ENCODE measurements around the gene PAPSS2.

Gene PAPSS2

GRCh38 chr10:87775766-87776165 is 116.1 kb downstream of the PAPSS2 start:
- Histone ChIP-seq H3K27ac (ENCODE audit: insufficient read depth, low read depth, low read length, poor library complexity, severe bottlenecking) (no peak overlapping the region), H3K27me3 (ENCODE audit: control insufficient read depth, insufficient read depth, low read length, poor library complexity, severe bottlenecking) (no peaks in the 10 kb centered on the region), H3K36me3 (ENCODE audit: control insufficient read depth, insufficient read depth, low read length) (peaks cover 3% of the 10 kb centered on the region), H3K4me3 (ENCODE audit: insufficient read depth, low read depth, low read length) (no peak overlapping the region), H3K4me1 (ENCODE audit: control insufficient read depth, insufficient read depth, low read length) (no peaks in the 10 kb centered on the region), H3K9me3 (ENCODE audit: control insufficient read depth, low read length) (no peaks in the 10 kb centered on the region)
- WGBS, 2 experiments, result 91 to 95% methylated on average over 2 to 3 of the region's 4 CpGs

GRCh38 chr10:87776328-87776727 is 116.7 kb downstream of the PAPSS2 start:
- H3K9me3 ChIP-seq (ENCODE audit: control insufficient read depth, low read length), result no peaks in the 10 kb centered on the region
- no peak overlapping the region for H3K4me3 ChIP-seq (ENCODE audit: insufficient read depth, low read depth, low read length)
- H3K4me1 ChIP-seq (ENCODE audit: control insufficient read depth, insufficient read depth, low read length), result no peaks in the 10 kb centered on the region
- H3K27me3 ChIP-seq (ENCODE audit: control insufficient read depth, insufficient read depth, low read length, poor library complexity, severe bottlenecking), result no peaks in the 10 kb centered on the region
- no peak overlapping the region for H3K27ac ChIP-seq (ENCODE audit: insufficient read depth, low read depth, low read length, poor library complexity, severe bottlenecking)
- WGBS, 2 experiments, result 94 to 97% methylated on average over 5 to 6 of the region's 6 CpGs
- H3K36me3 ChIP-seq (ENCODE audit: control insufficient read depth, insufficient read depth, low read length), result peaks cover 4% of the 10 kb centered on the region

- 76 to 95% methylated on average over 2 of the region's 2 CpGs for WGBS, 2 experiments
- Histone ChIP-seq H3K4me3 (ENCODE audit: insufficient read depth, low read depth, low read length) (no peak overlapping the region), H3K27me3 (ENCODE audit: control insufficient read depth, insufficient read depth, low read length, poor library complexity, severe bottlenecking) (no peaks in the 10 kb centered on the region), H3K9me3 (ENCODE audit: control insufficient read depth, low read length) (no peaks in the 10 kb centered on the region), H3K4me1 (ENCODE audit: control insufficient read depth, insufficient read depth, low read length) (no peaks in the 10 kb centered on the region), H3K36me3 (ENCODE audit: control insufficient read depth, insufficient read depth, low read length) (peaks cover 17% of the 10 kb centered on the region), H3K27ac (ENCODE audit: insufficient read depth, low read depth, low read length, poor library complexity, severe bottlenecking) (no peak overlapping the region)
Observed at GRCh38 chr10:87781545-87781944, 121.9 kb downstream of the PAPSS2 start.

DNA sequence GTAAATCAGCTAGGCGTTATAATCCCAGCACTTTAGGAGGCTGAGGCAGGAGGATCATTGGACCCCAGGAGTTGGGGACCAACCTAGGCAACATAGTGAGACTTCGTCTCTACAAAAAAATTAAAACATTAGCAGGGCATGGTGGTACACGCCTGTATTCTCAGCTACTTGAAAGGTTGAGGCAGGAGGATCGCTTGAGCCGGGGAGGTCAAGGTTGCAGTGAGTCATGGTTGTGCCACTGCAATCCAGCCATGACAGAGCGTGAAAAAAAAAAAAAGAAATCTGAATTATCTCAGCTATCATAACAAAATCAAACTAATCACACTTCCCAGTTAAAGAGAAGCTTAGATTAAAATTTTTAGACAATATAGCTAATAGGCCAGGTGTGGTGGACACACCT is 123.0 kb downstream of the PAPSS2 start:
- WGBS, 2 experiments, result 95 to 97% methylated on average over 6 of the region's 6 CpGs

DNA sequence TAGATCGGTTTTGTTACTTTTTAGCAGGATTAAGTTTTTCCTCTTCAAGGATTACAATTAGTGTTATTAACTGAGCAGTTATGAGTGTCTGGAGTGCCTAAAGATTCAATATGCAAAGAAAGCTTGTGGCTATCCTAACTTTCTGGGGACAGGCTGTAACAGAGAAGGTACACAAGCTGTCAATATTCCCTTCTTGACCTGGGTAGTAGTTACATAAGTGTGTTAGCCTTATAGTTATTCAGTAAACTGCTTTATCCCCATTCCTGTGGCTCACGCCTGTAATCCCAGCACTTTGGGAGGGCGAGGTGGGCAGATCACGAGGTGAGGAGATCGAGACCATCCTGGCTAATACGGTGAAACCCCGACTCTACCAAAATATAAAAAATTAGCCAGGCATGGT is 126.7 kb downstream of the PAPSS2 start:
- no peaks in the 10 kb centered on the region for H3K4me1 ChIP-seq (ENCODE audit: control insufficient read depth, insufficient read depth, low read length)
- WGBS, 2 experiments, result 92 to 96% methylated on average over 6 to 7 of the region's 7 CpGs
- no peak overlapping the region for H3K4me3 ChIP-seq (ENCODE audit: insufficient read depth, low read depth, low read length)
- H3K27ac ChIP-seq (ENCODE audit: insufficient read depth, low read depth, low read length, poor library complexity, severe bottlenecking), result no peak overlapping the region
- no peaks in the 10 kb centered on the region for H3K9me3 ChIP-seq (ENCODE audit: control insufficient read depth, low read length)
- H3K36me3 ChIP-seq (ENCODE audit: control insufficient read depth, insufficient read depth, low read length), result peaks cover 15% of the 10 kb centered on the region
- H3K27me3 ChIP-seq (ENCODE audit: control insufficient read depth, insufficient read depth, low read length, poor library complexity, severe bottlenecking), result no peaks in the 10 kb centered on the region

More for the DNA sequence above, 123.0 kb downstream of the PAPSS2 start:
- no peak overlapping the region for H3K4me3 ChIP-seq (ENCODE audit: insufficient read depth, low read depth, low read length)
- H3K27me3 ChIP-seq (ENCODE audit: control insufficient read depth, insufficient read depth, low read length, poor library complexity, severe bottlenecking), result no peaks in the 10 kb centered on the region
- no peaks in the 10 kb centered on the region for H3K9me3 ChIP-seq (ENCODE audit: control insufficient read depth, low read length)
- no peaks in the 10 kb centered on the region for H3K4me1 ChIP-seq (ENCODE audit: control insufficient read depth, insufficient read depth, low read length)
- peaks cover 17% of the 10 kb centered on the region for H3K36me3 ChIP-seq (ENCODE audit: control insufficient read depth, insufficient read depth, low read length)
- H3K27ac ChIP-seq (ENCODE audit: insufficient read depth, low read depth, low read length, poor library complexity, severe bottlenecking), result no peak overlapping the region

GRCh38 chr10:87790185-87790584 is 130.5 kb downstream of the PAPSS2 start:
- H3K27me3 ChIP-seq (ENCODE audit: control insufficient read depth, insufficient read depth, low read length, poor library complexity, severe bottlenecking), result no peaks in the 10 kb centered on the region
- H3K36me3 ChIP-seq (ENCODE audit: control insufficient read depth, insufficient read depth, low read length), result peaks cover 11% of the 10 kb centered on the region
- H3K27ac ChIP-seq (ENCODE audit: insufficient read depth, low read depth, low read length, poor library complexity, severe bottlenecking), result no peak overlapping the region
- no peak overlapping the region for H3K4me3 ChIP-seq (ENCODE audit: insufficient read depth, low read depth, low read length)
- H3K9me3 ChIP-seq (ENCODE audit: control insufficient read depth, low read length), result no peaks in the 10 kb centered on the region
- WGBS, 2 experiments, result 100% methylated on average over 1 to 2 of the region's 3 CpGs
- H3K4me1 ChIP-seq (ENCODE audit: control insufficient read depth, insufficient read depth, low read length), result no peaks in the 10 kb centered on the region

- peaks cover 15% of the 10 kb centered on the region for H3K36me3 ChIP-seq (ENCODE audit: control insufficient read depth, insufficient read depth, low read length)
- no peaks in the 10 kb centered on the region for H3K4me1 ChIP-seq (ENCODE audit: control insufficient read depth, insufficient read depth, low read length)
- no peak overlapping the region for H3K4me3 ChIP-seq (ENCODE audit: insufficient read depth, low read depth, low read length)
- no peaks in the 10 kb centered on the region for H3K9me3 ChIP-seq (ENCODE audit: control insufficient read depth, low read length)
- H3K27me3 ChIP-seq (ENCODE audit: control insufficient read depth, insufficient read depth, low read length, poor library complexity, severe bottlenecking), result no peaks in the 10 kb centered on the region
- H3K27ac ChIP-seq (ENCODE audit: insufficient read depth, low read depth, low read length, poor library complexity, severe bottlenecking), result no peak overlapping the region
- 84 to 87% methylated on average over 3 of the region's 3 CpGs for WGBS, 2 experiments
Observed at GRCh38 chr10:87794285-87794684, 134.6 kb downstream of the PAPSS2 start.
